ENCODE results near the gene MAGEA9B.
"Not testable (repeated sequence)": the region's sequence is repeated elsewhere in the genome, so short reads cannot be mapped to it uniquely, and the experiment has no call there.

GRCh38 chrX:149595943-149596342 lies 8.7 kb upstream of the MAGEA9B start:
- TF ChIP-seq HDGF, BHLHE40 (IDR thresholded peaks at IDR 0.05; ENCODE audit: borderline replicate concordance): not testable (repeated sequence)
